Spleen (tissue), 7 donors: ENCODE results near the gene TBC1D32.

Source experiments
- POLR2A ChIP-seq, 3 donors: fragments of 450-650 bp; IDR thresholded peaks; one replicate each; pipeline ENCODE4 v1.5.1; 2017; ENCODE audit warnings: antibody characterized with exemption in 3 of 3, mild to moderate bottlenecking in 1 of 3
- TF ChIP-seq, protein P1 (sequence below), 11 experiments: fragments of 200-600 bp in 7 of 11; fragments of 450-650 bp in 4 of 11; sonication (generic) in 4 of 11; IDR thresholded peaks in 8 of 11; conservative IDR thresholded peaks in 3 of 11; 1 replicate in 7 of 11; 2 replicates in 4 of 11; pipeline versions ENCODE4 v1.4.0 to v1.8.0; 2016 to 2021; ENCODE audit warnings: antibody characterized with exemption in 11 of 11, inconsistent platforms in 4 of 11, mild to moderate bottlenecking in 1 of 11
- donor health status: DM: no; HTN: no; CAD: no; lungs with moderate emphysema.
- donor health status: DM: no; HTN: no; CAD: no.
- donor health status: DM: no; HTN: no; CAD: no.

DNA sequence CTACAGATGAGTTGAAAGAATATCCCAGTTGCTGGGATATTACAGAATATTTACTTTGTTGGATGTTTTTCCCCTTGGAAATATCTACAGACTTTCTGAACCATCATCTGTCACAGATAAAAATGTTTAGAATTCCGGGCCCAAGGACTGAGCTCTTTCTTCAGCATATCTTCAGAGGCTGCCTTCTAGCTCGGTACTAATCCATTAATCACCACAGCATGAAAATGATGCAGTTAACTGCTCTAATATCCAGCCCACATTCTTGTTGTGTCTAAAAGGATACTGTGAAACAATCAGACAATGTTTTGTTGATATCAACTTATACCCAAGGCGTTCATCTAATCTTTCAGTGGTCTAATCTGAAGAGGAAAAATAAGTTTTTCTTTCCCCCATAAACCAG is 247.4 kb downstream of the TBC1D32 start:
- TF ChIP-seq, protein P1, sequence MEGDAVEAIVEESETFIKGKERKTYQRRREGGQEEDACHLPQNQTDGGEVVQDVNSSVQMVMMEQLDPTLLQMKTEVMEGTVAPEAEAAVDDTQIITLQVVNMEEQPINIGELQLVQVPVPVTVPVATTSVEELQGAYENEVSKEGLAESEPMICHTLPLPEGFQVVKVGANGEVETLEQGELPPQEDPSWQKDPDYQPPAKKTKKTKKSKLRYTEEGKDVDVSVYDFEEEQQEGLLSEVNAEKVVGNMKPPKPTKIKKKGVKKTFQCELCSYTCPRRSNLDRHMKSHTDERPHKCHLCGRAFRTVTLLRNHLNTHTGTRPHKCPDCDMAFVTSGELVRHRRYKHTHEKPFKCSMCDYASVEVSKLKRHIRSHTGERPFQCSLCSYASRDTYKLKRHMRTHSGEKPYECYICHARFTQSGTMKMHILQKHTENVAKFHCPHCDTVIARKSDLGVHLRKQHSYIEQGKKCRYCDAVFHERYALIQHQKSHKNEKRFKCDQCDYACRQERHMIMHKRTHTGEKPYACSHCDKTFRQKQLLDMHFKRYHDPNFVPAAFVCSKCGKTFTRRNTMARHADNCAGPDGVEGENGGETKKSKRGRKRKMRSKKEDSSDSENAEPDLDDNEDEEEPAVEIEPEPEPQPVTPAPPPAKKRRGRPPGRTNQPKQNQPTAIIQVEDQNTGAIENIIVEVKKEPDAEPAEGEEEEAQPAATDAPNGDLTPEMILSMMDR (IDR thresholded peaks at IDR 0.05 in 8 of 11, conservative IDR thresholded peaks at IDR 0.05 in 3 of 11), result no peak
- no peak for TF ChIP-seq POLR2A (IDR thresholded peaks at IDR 0.05)
